Activated CD8-positive, alpha-beta T cell treated with anti-CD3 and anti-CD28 coated beads for 36 hours (primary cell): ENCODE measurements around the gene ZNF503. TPM values are rescaled to one million over a fixed set of nuclear protein-coding genes. Genes with fewer than 3 reads are reported as not detected.
A peak's percentile ranks its signal among the peaks of the same experiment; 100 is the strongest.

Experiments used
- ATAC-seq: fragments of 200-7000 bp; cut with Tn5 transposase; one replicate; pipeline ENCODE4 v1.10.0; 2021; ENCODE audit warnings: mild to moderate bottlenecking, moderate library complexity
- CTCF ChIA-PET: fragments of 350-600 bp; sonication (Branson Sonifier 250); formaldehyde crosslinking; loops from one replicate; lab custom pipeline; 2021; ENCODE audit warnings: antibody characterized with exemption; lab: Charles Lee
- POLR2A ChIA-PET: fragments of 350-600 bp; sonication (Branson Sonifier 250); formaldehyde crosslinking; loops from one replicate; lab custom pipeline; 2021; ENCODE audit warnings: antibody characterized with exemption; lab: Charles Lee
- DNase-seq: peaks from one replicate; pipeline ENCODE4 v3.0.0-alpha.2; 2020
- H3K27ac Mint-ChIP-seq: one replicate; pipeline ENCODE4 v1.8.0; 2021; ENCODE audit warnings: mild to moderate bottlenecking, mixed read lengths
- H3K27me3 Mint-ChIP-seq: one replicate; pipeline ENCODE4 v1.8.0; 2021; ENCODE audit warnings: mixed read lengths
- H3K36me3 Mint-ChIP-seq: one replicate; pipeline ENCODE4 v1.8.0; 2021; ENCODE audit warnings: low read depth, mixed read lengths
- H3K4me1 Mint-ChIP-seq: one replicate; pipeline ENCODE4 v1.8.0; 2021; ENCODE audit warnings: low read depth, mixed read lengths
- H3K4me3 Mint-ChIP-seq: one replicate; pipeline ENCODE4 v1.8.0; 2021; ENCODE audit warnings: mild to moderate bottlenecking, moderate library complexity, mixed read lengths
- H3K9me3 Mint-ChIP-seq: one replicate; pipeline ENCODE4 v1.8.0; 2021; ENCODE audit warnings: mixed read lengths
- intact Hi-C: fragments of 100-400 bp; cut with micrococcal nuclease; formaldehyde crosslinking; loops from one replicate; pipeline ENCODE4 v1.10.0; 2022
- total RNA-seq, 2 experiments: library from RNA; stranded (reverse); gene quantifications; one replicate each; pipeline ENCODE4 v1.2.3, GENCODE V29; 2021
- TF ChIP-seq, protein P1 (sequence below): fragments of 200-600 bp; IDR thresholded peaks from one replicate; pipeline ENCODE4 v1.8.0; 2022; ENCODE audit warnings: antibody characterized with exemption, mild to moderate bottlenecking

Gene ZNF503
- total RNA-seq, 2 experiments from 2014 or later: 0.25 to 0.31 TPM

DNA sequence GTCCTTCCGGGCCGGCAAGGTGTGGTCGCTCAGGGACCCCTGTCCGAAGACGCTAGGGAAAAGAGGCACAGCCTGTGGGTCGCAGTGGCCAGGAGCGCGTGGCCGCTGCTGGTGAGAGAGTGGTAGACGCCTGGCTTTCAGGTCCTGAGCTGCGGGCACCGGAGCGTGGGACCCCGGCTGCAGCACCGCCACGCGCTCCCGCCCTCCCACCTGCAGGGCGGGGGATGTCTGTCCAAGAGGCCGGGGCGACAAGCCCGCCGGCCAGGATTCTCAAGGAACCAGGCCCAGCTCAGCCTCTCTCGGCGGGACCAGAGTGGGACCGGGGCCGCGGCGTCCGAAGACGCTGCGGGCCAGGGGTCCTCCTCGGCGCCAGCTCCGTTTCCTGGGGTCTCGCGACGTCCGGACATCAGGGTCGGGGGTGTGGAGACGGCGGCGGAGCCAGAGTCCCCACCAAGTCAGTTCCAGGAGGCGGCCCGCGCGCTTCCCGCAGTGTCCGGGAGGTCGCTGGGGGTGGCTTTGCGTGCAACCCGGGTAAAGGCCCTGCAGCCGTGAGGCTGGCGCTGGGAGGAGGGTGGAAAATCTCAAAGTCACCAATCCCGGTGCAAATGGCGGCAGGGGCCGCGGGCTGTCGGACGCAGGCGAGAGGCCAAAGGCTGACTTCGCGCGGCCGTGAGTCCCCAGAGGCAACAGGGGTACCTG is 5.5 kb downstream of the ZNF503 start:
- TF ChIP-seq, protein P1, sequence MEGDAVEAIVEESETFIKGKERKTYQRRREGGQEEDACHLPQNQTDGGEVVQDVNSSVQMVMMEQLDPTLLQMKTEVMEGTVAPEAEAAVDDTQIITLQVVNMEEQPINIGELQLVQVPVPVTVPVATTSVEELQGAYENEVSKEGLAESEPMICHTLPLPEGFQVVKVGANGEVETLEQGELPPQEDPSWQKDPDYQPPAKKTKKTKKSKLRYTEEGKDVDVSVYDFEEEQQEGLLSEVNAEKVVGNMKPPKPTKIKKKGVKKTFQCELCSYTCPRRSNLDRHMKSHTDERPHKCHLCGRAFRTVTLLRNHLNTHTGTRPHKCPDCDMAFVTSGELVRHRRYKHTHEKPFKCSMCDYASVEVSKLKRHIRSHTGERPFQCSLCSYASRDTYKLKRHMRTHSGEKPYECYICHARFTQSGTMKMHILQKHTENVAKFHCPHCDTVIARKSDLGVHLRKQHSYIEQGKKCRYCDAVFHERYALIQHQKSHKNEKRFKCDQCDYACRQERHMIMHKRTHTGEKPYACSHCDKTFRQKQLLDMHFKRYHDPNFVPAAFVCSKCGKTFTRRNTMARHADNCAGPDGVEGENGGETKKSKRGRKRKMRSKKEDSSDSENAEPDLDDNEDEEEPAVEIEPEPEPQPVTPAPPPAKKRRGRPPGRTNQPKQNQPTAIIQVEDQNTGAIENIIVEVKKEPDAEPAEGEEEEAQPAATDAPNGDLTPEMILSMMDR: no peak
- ATAC-seq (no peak), DNase-seq (no peak)
- Mint-ChIP-seq H3K4me1 (peaks cover 9% of the 10 kb centered on the region), H3K9me3 (no peaks in the 10 kb centered on the region), H3K36me3 (no peaks in the 10 kb centered on the region), H3K27ac (no peak overlapping the region), H3K4me3 (no peak overlapping the region), H3K27me3 (peaks cover 57% of the 10 kb centered on the region)
- CTCF ChIA-PET: interaction anchor here (0.6 to 1.9 kb wide), 11 partner anchors 8 to 538 kb away, joined by 3 to 6 read pairs (median 3); no protein-coding TSS in a partner anchor
- POLR2A ChIA-PET: no interaction called here
- intact Hi-C loops: no loop called here

DNA sequence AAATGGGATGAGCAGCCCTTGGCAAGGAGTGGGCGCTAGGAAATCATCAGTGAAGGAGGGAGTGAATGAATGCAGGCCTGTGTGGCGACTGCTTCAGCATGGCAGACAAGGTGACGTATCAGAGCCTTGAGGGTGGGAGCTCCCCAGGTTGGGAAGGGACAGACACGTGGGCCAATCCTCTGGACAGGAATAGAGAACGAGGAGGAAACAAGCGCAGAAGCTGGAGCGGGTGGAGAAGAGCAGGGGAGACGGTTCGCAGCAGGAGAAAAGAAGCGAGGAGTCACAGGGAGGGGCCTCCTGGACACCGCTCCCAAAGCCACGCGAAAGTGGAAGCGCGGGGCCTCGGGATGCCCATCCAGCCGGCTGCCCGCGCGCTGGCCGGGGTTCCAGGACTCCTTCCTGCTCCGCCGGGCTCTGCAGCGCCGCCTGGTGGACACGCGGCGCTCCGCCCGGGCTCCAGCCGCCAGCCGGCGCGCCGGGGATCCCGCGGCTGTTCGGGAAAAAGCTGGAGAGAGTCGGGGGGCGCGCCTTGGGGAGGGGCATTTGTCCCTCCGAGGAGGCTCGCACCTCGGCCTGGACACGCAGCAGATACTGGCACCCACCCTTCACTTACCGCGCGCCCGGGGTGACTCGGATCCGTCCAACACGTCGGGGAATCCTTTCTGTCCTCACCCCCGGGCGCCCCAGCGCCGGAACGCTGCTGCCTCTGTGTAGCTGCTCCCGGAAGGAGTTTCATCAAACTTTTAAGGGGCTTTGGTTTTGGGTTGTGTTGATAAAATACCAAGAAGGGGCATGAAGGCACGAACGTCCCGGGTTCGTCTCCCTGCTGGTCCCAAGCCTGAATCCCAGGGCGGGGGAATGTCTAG is 6.3 kb downstream of the ZNF503 start:
- Mint-ChIP-seq H3K36me3 (no peaks in the 10 kb centered on the region), H3K9me3 (no peaks in the 10 kb centered on the region), H3K4me3 (no peak overlapping the region), H3K4me1 (peaks cover 5% of the 10 kb centered on the region), H3K27ac (no peak overlapping the region), H3K27me3 (peaks cover 54% of the 10 kb centered on the region)
- ChIA-PET CTCF (interaction anchor here (0.8 to 1.9 kb wide), 10 partner anchors 9 to 146 kb away, joined by 3 to 6 read pairs (median 4); no protein-coding TSS in a partner anchor), POLR2A (no interaction called here)
- TF ChIP-seq, protein P1: peak; percentile 94
- intact Hi-C loops: no loop called here
- no peak for ATAC-seq
- DNase-seq: no peak

DNA sequence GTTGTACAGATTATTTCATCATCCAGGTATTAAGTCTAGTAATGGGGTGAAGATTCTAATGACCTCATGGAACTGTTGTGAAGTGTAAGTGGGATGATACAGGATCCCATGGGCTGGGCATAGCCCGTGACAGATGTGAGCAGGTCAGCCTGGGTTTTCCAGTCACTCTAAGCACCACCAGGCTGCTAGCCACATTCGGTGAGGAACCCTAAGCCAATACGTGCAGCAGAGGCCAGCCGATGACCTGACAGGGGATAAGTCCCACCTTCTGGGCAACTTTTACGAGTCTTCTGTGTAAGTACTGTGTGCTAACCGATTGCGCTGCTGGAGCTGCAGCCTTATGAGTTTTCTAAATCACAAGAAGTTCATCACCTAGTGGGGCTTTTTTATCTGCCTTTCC is 7.3 kb downstream of the ZNF503 start:
- Mint-ChIP-seq H3K27me3 (peaks cover 51% of the 10 kb centered on the region), H3K27ac (no peak overlapping the region), H3K4me3 (no peak overlapping the region), H3K36me3 (no peaks in the 10 kb centered on the region), H3K9me3 (no peaks in the 10 kb centered on the region), H3K4me1 (peaks cover 3% of the 10 kb centered on the region)
- CTCF ChIA-PET: no interaction called here
- POLR2A ChIA-PET: no interaction called here
- DNase-seq (no peak), ATAC-seq (no peak)
- intact Hi-C loops: no loop called here
- TF ChIP-seq, protein P1: no peak

DNA sequence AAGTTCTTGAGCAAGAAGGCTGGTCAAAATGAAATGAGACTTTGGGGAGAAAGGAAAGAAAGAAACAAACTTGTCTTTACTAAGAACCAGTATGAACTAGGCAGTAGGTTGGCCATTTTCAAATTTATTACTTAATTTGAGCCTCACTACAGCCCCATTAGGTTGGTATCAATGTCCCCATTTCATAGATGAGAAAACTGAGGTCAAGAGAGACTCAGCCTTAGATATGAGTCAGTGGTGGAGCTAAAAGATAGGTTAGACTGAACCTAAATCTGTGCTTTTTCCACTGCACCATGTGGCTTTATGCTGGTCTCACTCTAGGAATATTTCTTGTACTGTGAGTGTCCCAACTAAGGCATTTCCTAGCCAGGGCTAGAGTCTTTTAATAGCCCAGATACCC is 8.8 kb downstream of the ZNF503 start:
- TF ChIP-seq, protein P1: no peak
- H3K27me3 Mint-ChIP-seq: peaks cover 48% of the 10 kb centered on the region
- H3K4me1 Mint-ChIP-seq: peaks cover 3% of the 10 kb centered on the region
- ChIA-PET POLR2A (no interaction called here), CTCF (no interaction called here)
- DNase-seq (no peak), ATAC-seq (no peak)
- intact Hi-C loops: no loop called here
- no peak overlapping the region for H3K27ac Mint-ChIP-seq
- no peaks in the 10 kb centered on the region for H3K36me3 Mint-ChIP-seq
- no peak overlapping the region for H3K4me3 Mint-ChIP-seq
- H3K9me3 Mint-ChIP-seq: no peaks in the 10 kb centered on the region

DNA sequence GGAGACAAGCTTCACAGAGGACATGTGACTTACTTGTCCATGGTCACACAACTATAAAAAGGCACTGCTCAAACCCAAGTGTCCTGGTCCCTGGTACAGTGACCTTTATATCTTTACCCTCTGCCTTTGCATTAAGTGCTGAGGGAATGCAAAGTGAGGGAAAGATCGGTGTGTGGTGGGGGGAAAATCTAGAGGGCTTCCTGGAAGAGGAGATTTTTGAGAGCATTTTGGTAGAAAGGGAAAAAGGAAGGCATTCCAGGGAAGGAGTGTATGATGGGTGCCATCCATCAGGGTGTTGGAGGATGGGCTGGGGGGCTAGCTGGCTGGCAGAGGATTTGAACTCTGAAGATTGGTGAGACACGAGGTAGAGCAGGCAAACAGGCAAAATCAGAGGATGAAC is 9.3 kb downstream of the ZNF503 start:
- no peak overlapping the region for H3K4me3 Mint-ChIP-seq
- H3K27me3 Mint-ChIP-seq: peaks cover 47% of the 10 kb centered on the region
- ATAC-seq: no peak
- intact Hi-C loops: no loop called here
- POLR2A ChIA-PET: no interaction called here
- H3K27ac Mint-ChIP-seq: no peak overlapping the region
- CTCF ChIA-PET: no interaction called here
- peaks cover 3% of the 10 kb centered on the region for H3K4me1 Mint-ChIP-seq
- TF ChIP-seq, protein P1: no peak
- H3K36me3 Mint-ChIP-seq: no peaks in the 10 kb centered on the region
- no peaks in the 10 kb centered on the region for H3K9me3 Mint-ChIP-seq
- no peak for DNase-seq
